Gastrocnemius medialis (tissue), 4 donors: ENCODE results near the gene CEBPA.

Experiments
- CTCF ChIP-seq, 5 experiments: fragments of 450-650 bp in 3 of 5; fragments of 200-600 bp in 2 of 5; sonication (generic) in 2 of 5; IDR thresholded peaks in 4 of 5; conservative IDR thresholded peaks in 1 of 5; 1 replicate in 4 of 5; 2 replicates in 1 of 5; pipeline ENCODE4 v1.5.1; 2016 to 2019; ENCODE audit warnings: antibody characterized with exemption in 5 of 5, mild to moderate bottlenecking in 3 of 5, moderate library complexity in 3 of 5
- POLR2A ChIP-seq, 2 donors: fragments of 450-650 bp; IDR thresholded peaks; one replicate each; pipeline ENCODE4 v1.6.1; 2017; ENCODE audit warnings: antibody characterized with exemption in 2 of 2, mild to moderate bottlenecking in 2 of 2, moderate library complexity in 2 of 2

- TF ChIP-seq POLR2A (IDR thresholded peaks at IDR 0.05) (no peak), CTCF (IDR thresholded peaks at IDR 0.05 in 4 of 5, conservative IDR thresholded peaks at IDR 0.05 in 1 of 5) (no peak)
Observed at GRCh38 chr19:33252418-33252962, 49.8 kb downstream of the CEBPA start.
